ENCODE results near the gene ABCG4. TPM values are rescaled to one million over a fixed set of nuclear protein-coding genes. Genes with fewer than 3 reads are reported as not detected.

The ABCG4 gene
- total and polyA plus RNA-seq, 2 of the 8 experiments (the other 6 are each of a cell fraction or from before 2014, with no cell fraction given), result 1.8 to 2.3 TPM

DNA sequence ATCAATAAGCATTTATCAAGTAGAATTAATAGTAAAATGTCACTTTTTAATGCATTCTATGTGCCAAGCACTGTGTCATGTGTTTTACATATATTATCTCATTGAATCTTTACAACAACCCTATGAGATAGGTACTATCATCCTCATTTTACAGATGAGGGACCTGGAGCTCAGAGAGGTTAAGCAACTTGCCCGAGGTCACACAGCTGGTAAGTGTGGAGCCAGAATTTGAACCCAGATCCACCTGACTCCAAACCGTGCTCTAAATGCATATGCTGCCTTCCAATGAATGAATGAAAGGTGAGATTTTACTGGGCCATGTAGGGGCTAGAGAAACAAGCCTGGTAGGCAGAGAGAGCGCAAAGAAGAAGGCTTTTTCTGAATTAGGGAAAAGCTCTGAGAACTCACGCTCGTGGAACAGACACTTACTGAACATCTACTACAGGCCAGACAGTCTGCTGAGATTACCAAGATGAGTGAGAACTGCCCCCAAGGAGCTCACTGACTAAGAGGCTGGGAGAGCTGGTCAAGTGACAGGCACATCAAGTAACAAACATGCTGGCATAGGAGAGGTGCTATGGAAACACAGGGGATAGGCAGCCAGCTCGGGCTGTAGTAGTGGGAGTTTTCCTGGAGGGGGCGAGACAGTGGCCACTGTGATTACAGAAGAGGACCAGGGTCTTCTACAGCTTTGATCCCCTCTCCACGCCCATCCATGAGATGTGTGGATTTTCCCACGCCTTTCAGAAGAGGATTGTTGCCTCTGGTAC is 4.4 kb downstream of the ABCG4 start (continued):
- TF ChIP-seq, protein P1, sequence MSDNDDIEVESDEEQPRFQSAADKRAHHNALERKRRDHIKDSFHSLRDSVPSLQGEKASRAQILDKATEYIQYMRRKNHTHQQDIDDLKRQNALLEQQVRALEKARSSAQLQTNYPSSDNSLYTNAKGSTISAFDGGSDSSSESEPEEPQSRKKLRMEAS (IDR thresholded peaks at IDR 0.05), result no peak
- TF ChIP-seq RXRA (IDR thresholded peaks at IDR 0.05; ENCODE audit: insufficient read depth, low read depth, low read length), result no peak
- no peak for TF ChIP-seq POU5F1 (IDR thresholded peaks at IDR 0.05; ENCODE audit: low read depth, low read length)
- no peak for TF ChIP-seq SP4 (IDR thresholded peaks at IDR 0.05; ENCODE audit: low read length)
- no peak for TF ChIP-seq CTBP2 (IDR thresholded peaks at IDR 0.05; ENCODE audit: borderline replicate concordance, insufficient read depth, insufficient read length, low read length)
- TF ChIP-seq, protein P2, sequence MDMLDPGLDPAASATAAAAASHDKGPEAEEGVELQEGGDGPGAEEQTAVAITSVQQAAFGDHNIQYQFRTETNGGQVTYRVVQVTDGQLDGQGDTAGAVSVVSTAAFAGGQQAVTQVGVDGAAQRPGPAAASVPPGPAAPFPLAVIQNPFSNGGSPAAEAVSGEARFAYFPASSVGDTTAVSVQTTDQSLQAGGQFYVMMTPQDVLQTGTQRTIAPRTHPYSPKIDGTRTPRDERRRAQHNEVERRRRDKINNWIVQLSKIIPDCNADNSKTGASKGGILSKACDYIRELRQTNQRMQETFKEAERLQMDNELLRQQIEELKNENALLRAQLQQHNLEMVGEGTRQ (IDR thresholded peaks at IDR 0.05; ENCODE audit: low read length), result no peak
- no peak for TF ChIP-seq SIRT6 (IDR thresholded peaks at IDR 0.05; ENCODE audit: low read length)
- no peak for TF ChIP-seq JUN (IDR thresholded peaks at IDR 0.05; ENCODE audit: low read depth, low read length)
- peak; percentile 19 to 25; a peak in 2 of 4 replicates for TF ChIP-seq RAD21 (IDR thresholded peaks at IDR 0.05 in 1 of 2, conservative IDR thresholded peaks at IDR 0.05 in 1 of 2; ENCODE audit: low read depth in 2 of 2, low read length in 2 of 2)

Measured in H1 (cell line).